ENCODE measurements around the gene TREH. TPM values are rescaled to one million over a fixed set of nuclear protein-coding genes. Genes with fewer than 3 reads are reported as not detected.
A peak's percentile ranks its signal among the peaks of the same experiment; 100 is the strongest.

Gene TREH
- total RNA-seq, 1 donor from 2014 or later, result not detected

- peaks cover 36% of the 10 kb centered on the region for H3K4me1 Mint-ChIP-seq
- no peaks in the 10 kb centered on the region for H3K27me3 Mint-ChIP-seq (ENCODE audit: low read depth)
- peaks cover 15% of the 10 kb centered on the region for H3K36me3 Mint-ChIP-seq
- no peaks in the 10 kb centered on the region for H3K9me3 Mint-ChIP-seq
- TF ChIP-seq CTCF (IDR thresholded peaks at IDR 0.05; ENCODE audit: unreplicated experiment), result no peak
- no peak overlapping the region for H3K4me3 Mint-ChIP-seq
- no peak for DNase-seq (ENCODE audit: low spot score in 2 of 2, unreplicated experiment in 2 of 2)
- H3K27ac Mint-ChIP-seq, result no peak overlapping the region
Observed at GRCh38 chr11:118638726-118639125, 40.7 kb downstream of the TREH start.

- no peak for DNase-seq (ENCODE audit: low spot score in 2 of 2, unreplicated experiment in 2 of 2)
- Mint-ChIP-seq H3K4me1 (peaks cover 34% of the 10 kb centered on the region), H3K4me3 (no peak overlapping the region), H3K9me3 (no peaks in the 10 kb centered on the region), H3K27ac (no peak overlapping the region), H3K36me3 (peaks cover 20% of the 10 kb centered on the region), H3K27me3 (ENCODE audit: low read depth) (no peaks in the 10 kb centered on the region)
- no peak for TF ChIP-seq CTCF (IDR thresholded peaks at IDR 0.05; ENCODE audit: unreplicated experiment)
Observed at GRCh38 chr11:118636569-118637290, 42.7 kb downstream of the TREH start.

GRCh38 chr11:118635642-118636041 lies 43.8 kb downstream of the TREH start:
- no peak for DNase-seq (ENCODE audit: low spot score in 2 of 2, unreplicated experiment in 2 of 2)
- Mint-ChIP-seq H3K27ac (peak overlapping the region; percentile 89), H3K4me3 (peak overlapping the region; percentile 59), H3K36me3 (peaks cover 20% of the 10 kb centered on the region), H3K9me3 (no peaks in the 10 kb centered on the region), H3K4me1 (peaks cover 30% of the 10 kb centered on the region), H3K27me3 (ENCODE audit: low read depth) (no peaks in the 10 kb centered on the region)
- TF ChIP-seq CTCF (IDR thresholded peaks at IDR 0.05; ENCODE audit: unreplicated experiment), result no peak

- H3K36me3 Mint-ChIP-seq, result peaks cover 20% of the 10 kb centered on the region
- H3K27ac Mint-ChIP-seq, result peak overlapping the region; percentile 89
- H3K4me3 Mint-ChIP-seq, result peak overlapping the region; percentile 59
- no peak for DNase-seq (ENCODE audit: low spot score in 2 of 2, unreplicated experiment in 2 of 2)
- no peak for TF ChIP-seq CTCF (IDR thresholded peaks at IDR 0.05; ENCODE audit: unreplicated experiment)
- no peaks in the 10 kb centered on the region for H3K27me3 Mint-ChIP-seq (ENCODE audit: low read depth)
- H3K4me1 Mint-ChIP-seq, result peaks cover 29% of the 10 kb centered on the region
- H3K9me3 Mint-ChIP-seq, result no peaks in the 10 kb centered on the region
Observed at GRCh38 chr11:118635237-118635591, 44.2 kb downstream of the TREH start.

- TF ChIP-seq CTCF (IDR thresholded peaks at IDR 0.05; ENCODE audit: unreplicated experiment), result no peak
- peak; percentile 76 to 86 for DNase-seq (ENCODE audit: low spot score in 2 of 2, unreplicated experiment in 2 of 2)
- peak overlapping the region; percentile 87 for H3K27ac Mint-ChIP-seq
- H3K27me3 Mint-ChIP-seq (ENCODE audit: low read depth), result no peaks in the 10 kb centered on the region
- H3K9me3 Mint-ChIP-seq, result no peaks in the 10 kb centered on the region
- peaks cover 25% of the 10 kb centered on the region for H3K4me1 Mint-ChIP-seq
- H3K36me3 Mint-ChIP-seq, result peaks cover 20% of the 10 kb centered on the region
- H3K4me3 Mint-ChIP-seq, result peak overlapping the region; percentile 59
Observed at GRCh38 chr11:118634431-118635236, 44.8 kb downstream of the TREH start.

Data from mesothelial cell of epicardium (in vitro differentiated cells).